SK-MEL-5 (cell line): ENCODE data around the gene ACOXL. TPM values are rescaled to one million over a fixed set of nuclear protein-coding genes. Genes with fewer than 3 reads are reported as not detected.
A peak's percentile ranks its signal among the peaks of the same experiment; 100 is the strongest.

Experiments
- DNase-seq: peaks from one replicate; pipeline ENCODE4 v3.0.0-alpha.2; 2016; ENCODE audit warnings: low read depth, low spot score
- in situ Hi-C: cut with HindIII; loops from 2 replicates; pipeline ENCODE4 v1.10.0; 2016; ENCODE audit warnings: low sequenced_read_pairs, high pct_unique_total_duplicates, low pct_unique_long_range_greater_than_20kb
- total RNA-seq: library from RNA; depleted of rRNA; stranded (reverse); fragments of >200 nt; shearing (Covaris generic); gene quantifications from 2 replicates; pipeline ENCODE4 v1.2.3, GENCODE V29; 2014

The ACOXL gene
- total RNA-seq, 1 experiment from 2014 or later, result not detected

GRCh38 chr2:111119822-111120252, 387.5 kb downstream of the ACOXL start:
- in situ Hi-C loops, result no loop called here
- DNase-seq, result no peak

GRCh38 chr2:111120253-111121027, 388.1 kb downstream of the ACOXL start, which contains the start of gene BCL2L11:
BCL2L11 (plus strand) TSS chr2:111120914; CDS start chr2:111123746, 2,832 bp downstream.
- in situ Hi-C loops, result no loop called here
- peak; percentile 89 for DNase-seq

- peak; percentile 16 for DNase-seq
- in situ Hi-C loops, result no loop called here
Measured at GRCh38 chr2:111121028-111121827, 388.9 kb downstream of the ACOXL start.

GRCh38 chr2:111121828-111122630, 389.7 kb downstream of the ACOXL start:
- in situ Hi-C loops, result no loop called here
- peak; percentile 82 for DNase-seq

GRCh38 chr2:111122631-111123421, 390.5 kb downstream of the ACOXL start:
- in situ Hi-C loops, result no loop called here
- DNase-seq, result peak; percentile 73

GRCh38 chr2:111123751-111124150, 391.4 kb downstream of the ACOXL start:
- in situ Hi-C loops, result no loop called here
- no peak for DNase-seq

- DNase-seq, result peak; percentile 87
- in situ Hi-C loops, result no loop called here
Measured at GRCh38 chr2:111126581-111126980, 394.2 kb downstream of the ACOXL start.

- no peak for DNase-seq
- in situ Hi-C loops, result no loop called here
Measured at GRCh38 chr2:111127351-111127750, 395.0 kb downstream of the ACOXL start.

- DNase-seq, result no peak
- in situ Hi-C loops, result no loop called here
Measured at GRCh38 chr2:111128096-111128495, 395.7 kb downstream of the ACOXL start.

GRCh38 chr2:111133603-111134002, 401.2 kb downstream of the ACOXL start:
- in situ Hi-C loops, result no loop called here
- DNase-seq, result no peak

GRCh38 chr2:111134055-111134454, 401.7 kb downstream of the ACOXL start:
- in situ Hi-C loops, result no loop called here
- DNase-seq, result no peak

GRCh38 chr2:111135237-111135909, 403.0 kb downstream of the ACOXL start:
- no peak for DNase-seq
- in situ Hi-C loops, result no loop called here

GRCh38 chr2:111135910-111136297, 403.5 kb downstream of the ACOXL start:
- in situ Hi-C loops, result no loop called here
- DNase-seq, result peak; percentile 57

- DNase-seq, result no peak
- in situ Hi-C loops, result no loop called here
Measured at GRCh38 chr2:111138839-111139238, 406.5 kb downstream of the ACOXL start.

GRCh38 chr2:111139637-111140317, 407.4 kb downstream of the ACOXL start:
- in situ Hi-C loops, result no loop called here
- no peak for DNase-seq

- in situ Hi-C loops, result no loop called here
- DNase-seq, result no peak
Measured at GRCh38 chr2:111140815-111141214, 408.4 kb downstream of the ACOXL start.
